Measurements from ENCODE around the gene CCDC117. TPM values are rescaled to one million over a fixed set of nuclear protein-coding genes. Genes with fewer than 3 reads are reported as not detected.

The CCDC117 gene
- total RNA-seq, 1 experiment from 2014 or later, result 18.1 TPM

GRCh38 chr22:28817919-28818859, 45.7 kb downstream of the CCDC117 start:
- no TSS peak for BruUV-seq (replicated peaks)
- DNase-seq (ENCODE audit: low read depth, low spot score) (no peak), ATAC-seq (no peak)
- Histone ChIP-seq H3K36me3 (ENCODE audit: control insufficient read depth, insufficient read depth, low read length) (no peaks in the 10 kb centered on the region), H3K4me3 (ENCODE audit: low read depth in 2 of 2, low read length in 2 of 2) (no peak overlapping the region), H3K27me3 (ENCODE audit: control insufficient read depth, insufficient read depth, low read length) (no peaks in the 10 kb centered on the region), H3K9me3 (ENCODE audit: control insufficient read depth, insufficient read depth, low read depth, low read length) (no peaks in the 10 kb centered on the region), H3K27ac (ENCODE audit: low read length) (no peak overlapping the region), H3K4me1 (ENCODE audit: control insufficient read depth, insufficient read depth, low read length) (no peaks in the 10 kb centered on the region)
- ChIA-PET POLR2A (interaction anchor here (1.1 kb wide), 1 partner anchor 18 kb away, joined by 5 read pairs; the partner anchor contains the start of gene XBP1), CTCF (interaction anchor here (0.7 kb wide), 1 partner anchor 222 kb away, joined by 3 read pairs; no protein-coding TSS in a partner anchor)
- in situ Hi-C loops (cut with HindIII; ENCODE audit: low pct_unique_long_range_greater_than_20kb, low sequenced_read_pairs), result no loop called here
- TF ChIP-seq TCF7L2 (IDR thresholded peaks at IDR 0.05; ENCODE audit: low read depth, low read length) (no peak), POLR2AphosphoS5 (IDR thresholded peaks at IDR 0.05; ENCODE audit: low read depth, low read length) (no peak), REST (IDR thresholded peaks at IDR 0.05; ENCODE audit: insufficient read depth in 1 of 2, low read depth in 2 of 2, low read length in 1 of 2) (no peak), CTCF (IDR thresholded peaks at IDR 0.05) (no peak), SIN3A (IDR thresholded peaks at IDR 0.05; ENCODE audit: borderline replicate concordance, insufficient read depth, low read depth, low read length) (no peak)
- intact Hi-C loops (cut with micrococcal nuclease; ENCODE audit: unreplicated experiment), result no loop called here

- TF ChIP-seq POLR2AphosphoS5 (IDR thresholded peaks at IDR 0.05; ENCODE audit: low read depth, low read length), result no peak
- no peak for TF ChIP-seq CTCF (IDR thresholded peaks at IDR 0.05)
- TF ChIP-seq REST (IDR thresholded peaks at IDR 0.05; ENCODE audit: insufficient read depth in 1 of 2, low read depth in 2 of 2, low read length in 1 of 2), result no peak
- no peak for TF ChIP-seq TCF7L2 (IDR thresholded peaks at IDR 0.05; ENCODE audit: low read depth, low read length)
- TF ChIP-seq SIN3A (IDR thresholded peaks at IDR 0.05; ENCODE audit: borderline replicate concordance, insufficient read depth, low read depth, low read length), result no peak
- no peak for ATAC-seq
- no peak overlapping the region for H3K27ac ChIP-seq (ENCODE audit: low read length)
- ChIA-PET POLR2A (interaction anchor here (1.1 kb wide), 1 partner anchor 19 kb away, joined by 5 read pairs; the partner anchor contains the start of gene XBP1), CTCF (no interaction called here)
- H3K4me1 ChIP-seq (ENCODE audit: control insufficient read depth, insufficient read depth, low read length), result no peaks in the 10 kb centered on the region
- BruUV-seq (replicated peaks), result no TSS peak
- H3K36me3 ChIP-seq (ENCODE audit: control insufficient read depth, insufficient read depth, low read length), result no peaks in the 10 kb centered on the region
- H3K4me3 ChIP-seq (ENCODE audit: low read depth in 2 of 2, low read length in 2 of 2), result no peak overlapping the region
- H3K9me3 ChIP-seq (ENCODE audit: control insufficient read depth, insufficient read depth, low read depth, low read length), result no peaks in the 10 kb centered on the region
- in situ Hi-C loops (cut with HindIII; ENCODE audit: low pct_unique_long_range_greater_than_20kb, low sequenced_read_pairs) (no loop called here), intact Hi-C loops (cut with micrococcal nuclease; ENCODE audit: unreplicated experiment) (no loop called here)
- no peak for DNase-seq (ENCODE audit: low read depth, low spot score)
- H3K27me3 ChIP-seq (ENCODE audit: control insufficient read depth, insufficient read depth, low read length), result no peaks in the 10 kb centered on the region
These were observed 47.0 kb downstream of the CCDC117 start for GRCh38 chr22:28819253-28820096.

Measured in Panc1 (cell line).